Measurements from ENCODE around the gene IPP.
"Not testable (repeated sequence)": the region's sequence is repeated elsewhere in the genome, so short reads cannot be mapped to it uniquely, and the experiment has no call there.

The IPP gene

DNA sequence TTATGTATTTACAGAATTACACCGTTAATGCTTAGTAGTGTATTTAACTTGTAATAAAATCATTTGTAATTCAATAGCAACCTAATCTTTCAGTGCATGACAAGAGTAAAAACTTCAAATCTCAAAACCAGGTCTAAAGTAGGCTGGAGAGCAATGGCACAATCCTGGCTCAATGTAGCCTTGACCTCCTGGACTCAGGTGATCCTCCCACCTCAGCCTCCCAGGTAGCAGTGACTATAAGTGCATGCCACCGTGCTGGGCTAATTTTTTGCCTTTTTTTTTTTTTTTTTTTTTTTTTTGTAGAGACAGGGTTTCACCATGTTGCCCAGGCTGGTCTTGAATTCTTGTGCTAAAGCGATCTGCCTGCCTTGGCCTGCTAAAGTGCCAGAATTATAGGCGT, 11.3 kb downstream of the IPP start:
- no peak for DNase-seq

DNA sequence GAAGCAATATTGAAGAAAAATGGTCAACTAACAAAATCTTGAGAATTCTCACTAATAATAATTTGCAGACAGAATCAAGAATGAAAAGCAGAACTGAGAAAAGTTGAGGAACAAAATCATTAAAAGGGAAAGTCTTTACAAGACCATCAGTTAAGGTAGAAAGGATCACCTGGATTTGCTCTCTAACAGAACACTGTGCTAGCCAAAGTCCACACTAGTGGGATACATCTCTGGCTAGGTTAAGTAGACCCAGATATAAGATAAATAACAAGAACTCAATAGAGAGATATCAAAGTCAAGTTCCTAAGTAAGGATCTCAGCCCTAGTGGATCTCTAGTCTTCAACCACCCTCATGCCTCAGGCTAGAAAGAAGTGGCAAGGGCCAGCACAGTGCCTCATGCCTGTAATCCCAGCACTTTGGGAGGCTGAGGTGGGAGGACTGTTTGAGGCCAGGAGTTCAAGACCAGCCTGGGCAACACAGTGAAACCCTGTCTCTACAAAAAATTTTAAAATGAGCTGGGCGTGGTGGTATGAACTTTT, 19.6 kb downstream of the IPP start:
- DNase-seq = no peak

DNA sequence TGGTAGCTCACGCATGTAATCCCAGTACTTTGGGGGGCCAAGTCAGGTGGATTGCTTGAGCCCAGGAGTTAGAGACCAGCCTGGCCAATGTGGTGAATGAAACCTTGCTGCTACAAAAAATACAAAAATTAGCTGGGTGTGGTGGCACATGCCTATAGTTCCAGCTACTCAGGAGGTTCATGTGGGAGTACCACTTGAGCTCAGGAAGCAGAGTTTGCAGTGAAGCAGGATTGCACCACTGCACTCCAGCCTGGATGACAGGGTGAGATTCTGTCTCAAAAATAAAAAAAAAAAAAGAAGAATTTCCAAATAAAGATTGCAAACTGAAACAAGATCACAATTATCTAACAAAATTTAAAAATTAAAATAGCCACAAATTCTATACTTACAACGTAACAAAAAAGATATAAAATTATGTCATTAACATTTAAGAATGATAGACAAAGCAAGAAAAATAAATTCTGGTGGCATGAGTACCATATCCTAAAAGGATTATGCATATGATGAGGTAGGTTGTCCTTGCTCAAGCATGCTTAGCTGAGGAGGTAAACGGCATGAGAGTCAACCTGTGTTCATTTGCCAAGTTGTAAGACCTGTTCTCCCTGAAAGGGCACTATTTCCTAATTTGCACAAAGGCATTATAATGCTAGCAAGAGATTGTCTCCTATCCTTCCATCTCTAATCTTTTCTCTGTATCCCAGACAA, 20.2 kb downstream of the IPP start:
- DNase-seq = no peak

DNA sequence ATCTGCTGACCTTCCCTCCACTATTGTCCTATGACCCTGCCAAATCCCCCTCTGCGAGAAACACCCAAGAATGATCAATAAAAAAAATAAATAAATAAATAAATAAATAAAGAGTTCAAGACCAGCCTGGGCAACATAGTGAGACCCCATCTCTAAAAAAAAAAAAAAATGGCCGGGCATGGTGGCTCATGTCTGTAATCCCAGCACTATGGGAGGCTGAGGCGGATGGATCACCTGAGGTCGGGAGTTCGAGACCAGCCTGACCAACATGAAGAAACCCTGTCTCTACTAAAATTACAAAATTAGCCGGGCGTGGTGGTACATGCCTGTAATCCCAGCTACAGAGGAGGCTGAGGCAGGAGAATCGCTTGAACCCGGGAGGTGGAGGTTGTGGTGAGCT, 24.4 kb downstream of the IPP start:
- DNase-seq = not testable (repeated sequence)

DNA sequence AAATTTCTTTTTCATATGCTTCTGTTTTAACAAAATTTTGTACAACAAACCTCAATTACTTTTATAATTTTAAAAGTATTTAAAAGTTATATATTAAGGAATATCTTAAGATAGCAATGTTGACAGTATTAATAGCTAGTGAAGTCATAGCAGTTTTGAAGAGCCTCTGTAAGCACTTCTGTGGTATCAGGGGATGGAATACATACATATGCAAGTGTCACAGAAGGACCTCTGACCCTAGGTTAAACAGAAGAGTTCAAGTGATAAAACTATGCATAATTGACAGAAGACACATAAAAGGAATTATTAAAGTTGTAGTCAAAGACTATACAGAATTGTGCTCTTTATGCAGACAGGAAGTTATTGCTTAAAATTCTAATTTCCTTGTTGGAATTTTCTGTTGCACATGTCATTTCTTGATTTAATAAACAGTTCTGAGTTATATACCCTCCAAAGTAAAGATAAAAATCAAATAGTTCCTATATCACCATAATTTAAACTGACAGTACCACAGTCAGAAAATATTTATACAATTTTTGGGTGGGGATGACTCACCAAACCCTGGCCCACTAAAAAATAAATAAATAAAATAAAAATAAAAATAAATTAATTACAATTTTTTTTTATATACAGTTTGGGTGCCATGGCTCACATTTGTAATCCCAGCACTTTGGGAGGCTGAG, 27.1 kb downstream of the IPP start:
- DNase-seq = no peak

DNA sequence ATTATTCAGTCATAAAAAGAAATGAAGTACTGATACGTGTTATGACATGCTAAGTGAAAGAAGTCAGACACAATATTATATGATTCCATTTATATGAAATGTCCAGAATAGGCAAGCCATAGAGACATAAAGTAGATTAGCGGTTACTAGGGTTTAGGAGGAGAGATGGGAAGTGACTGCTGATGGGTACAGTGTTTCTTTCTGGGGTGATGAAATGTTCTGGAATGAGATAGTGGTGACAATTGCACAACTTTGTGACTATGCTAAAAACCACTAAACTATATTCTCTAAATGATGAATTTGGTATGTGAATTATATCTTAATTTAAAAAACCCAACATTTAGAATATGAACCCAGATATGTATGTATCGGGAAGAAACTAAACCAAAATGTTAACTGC, 27.6 kb downstream of the IPP start:
- no peak for DNase-seq

DNA sequence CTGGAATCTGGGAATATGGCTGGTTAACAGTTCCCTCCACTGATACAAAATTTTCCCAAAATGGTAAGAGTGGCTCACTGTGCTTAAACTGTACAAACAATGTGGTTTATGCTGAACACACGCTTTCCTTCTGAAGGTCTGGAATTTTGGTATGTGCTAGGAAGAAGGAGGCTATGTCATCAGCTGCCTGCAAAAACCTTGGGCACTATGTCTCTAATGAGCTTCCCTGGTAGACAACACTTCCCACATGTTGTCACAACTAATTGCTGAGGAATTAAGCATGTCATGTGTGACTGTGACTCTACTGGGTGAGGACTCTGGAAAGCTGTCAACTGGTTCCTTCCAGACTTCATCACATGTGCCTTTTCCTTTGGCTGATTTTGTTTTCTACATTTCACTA, 29.2 kb downstream of the IPP start:
- DNase-seq = no peak

DNA sequence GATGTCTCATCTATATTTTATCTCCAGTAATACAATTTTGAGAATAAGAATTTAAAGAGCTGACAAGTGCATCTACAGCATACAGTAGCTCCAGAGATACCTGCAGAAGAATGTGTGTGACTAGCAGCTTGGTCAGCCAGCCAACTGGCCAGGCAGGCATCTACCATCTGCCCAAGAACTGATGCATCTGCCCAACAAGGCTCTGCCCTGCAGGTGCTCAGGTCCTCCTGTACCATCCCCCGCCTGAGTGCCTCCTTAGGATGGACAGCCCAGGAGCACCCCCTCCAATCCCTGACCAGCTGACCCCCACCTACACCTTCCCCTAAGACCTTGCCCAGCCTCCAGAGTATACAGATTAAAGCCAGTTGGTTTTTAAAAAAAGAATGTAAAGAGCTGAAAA, 32.2 kb downstream of the IPP start:
- no peak for DNase-seq

DNA sequence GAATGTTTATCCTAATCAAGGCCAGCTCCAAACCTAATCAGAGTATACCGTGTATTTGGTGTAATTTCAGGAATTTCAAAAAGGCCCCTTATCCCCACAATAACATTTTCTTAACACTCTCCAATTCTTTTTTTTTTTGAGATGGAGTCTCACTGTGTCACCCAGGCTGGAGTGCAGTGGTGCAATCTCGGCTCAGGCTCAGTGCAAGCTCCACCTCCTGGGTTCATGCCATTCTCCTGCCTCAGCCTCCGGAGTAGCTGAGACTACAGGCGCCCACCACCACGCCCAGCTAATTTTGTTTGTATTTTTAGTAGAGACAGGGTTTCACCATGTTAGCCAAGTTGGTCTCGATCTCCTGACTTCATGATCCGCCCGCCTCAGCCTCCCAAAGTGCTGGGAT, 33.1 kb downstream of the IPP start:
- DNase-seq = not testable (repeated sequence)

DNA sequence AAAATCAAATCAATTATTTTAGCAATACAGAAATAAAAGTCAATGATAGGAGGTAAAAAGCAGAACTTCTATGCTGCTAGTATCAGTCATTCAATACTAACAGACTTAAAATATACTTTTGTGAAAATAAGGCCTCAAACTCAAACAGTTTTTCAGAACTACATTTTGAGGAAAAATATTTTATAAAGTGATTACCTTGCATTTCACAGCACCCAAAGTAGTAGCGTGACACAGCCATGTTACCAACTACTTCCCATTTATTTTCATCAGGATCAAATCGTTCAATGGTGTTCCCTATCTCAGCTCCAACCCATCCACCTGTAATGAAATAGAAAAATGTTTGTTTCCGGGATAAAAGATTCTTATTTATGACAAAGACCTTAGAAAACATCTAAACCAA, 33.8 kb downstream of the IPP start:
- DNase-seq = no peak

DNA sequence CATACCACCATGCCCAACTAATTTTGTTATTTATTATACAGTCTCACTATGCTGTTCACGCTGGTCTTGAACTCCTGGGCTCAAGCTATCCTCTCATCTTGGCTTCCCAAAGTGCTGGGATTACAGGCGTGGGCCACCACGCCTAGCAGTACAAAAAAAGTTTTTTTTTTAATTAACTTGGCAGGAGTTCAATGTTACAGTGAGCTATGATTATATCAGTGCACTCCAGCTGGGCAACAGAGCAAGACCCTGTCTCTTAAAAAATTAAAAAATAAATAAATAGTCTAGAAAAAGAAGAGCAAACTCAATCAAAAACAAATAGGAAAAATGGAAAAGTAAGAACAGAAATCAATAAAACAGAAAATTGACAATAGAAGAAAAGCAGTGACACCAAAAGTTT, 36.7 kb downstream of the IPP start:
- no peak for DNase-seq

DNA sequence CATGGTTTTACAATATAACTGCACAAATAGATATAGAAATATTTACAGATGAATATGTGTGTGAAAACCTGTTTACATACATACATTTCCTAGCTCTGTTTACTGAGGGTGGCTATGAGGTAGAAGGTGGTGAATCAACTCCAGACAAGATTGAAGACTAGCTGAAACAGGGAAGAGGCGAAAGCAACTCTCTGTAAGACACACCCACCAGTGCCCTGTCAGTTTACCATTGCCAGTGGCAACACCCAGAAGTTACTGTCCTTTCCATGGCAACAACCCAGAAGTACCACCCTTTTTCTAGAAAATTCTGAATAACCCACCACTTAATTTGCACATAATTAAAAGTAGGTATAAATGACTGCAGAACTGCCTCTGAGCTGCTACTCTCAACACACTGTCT, 45.8 kb downstream of the IPP start:
- no peak for DNase-seq

DNA sequence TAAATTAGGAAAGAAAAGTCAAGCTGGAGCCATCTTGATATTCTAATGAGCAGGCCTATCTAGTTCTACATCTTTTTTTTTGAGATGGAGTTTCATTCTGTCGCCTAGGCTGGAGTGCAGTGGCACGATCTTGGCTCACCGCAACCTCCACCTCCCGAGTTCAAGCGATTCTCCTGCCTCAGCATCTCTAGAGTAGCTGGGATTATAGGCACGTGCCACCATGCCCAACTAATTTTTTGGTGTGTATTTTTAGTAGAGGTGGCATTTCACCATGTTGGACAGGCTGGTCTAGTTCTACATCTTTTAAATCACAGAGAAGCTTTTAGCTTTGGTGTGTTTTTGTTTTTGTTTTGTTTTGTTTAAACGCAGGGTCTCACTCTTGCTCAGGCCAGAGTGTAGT, 55.6 kb downstream of the IPP start:
- no peak for DNase-seq

DNA sequence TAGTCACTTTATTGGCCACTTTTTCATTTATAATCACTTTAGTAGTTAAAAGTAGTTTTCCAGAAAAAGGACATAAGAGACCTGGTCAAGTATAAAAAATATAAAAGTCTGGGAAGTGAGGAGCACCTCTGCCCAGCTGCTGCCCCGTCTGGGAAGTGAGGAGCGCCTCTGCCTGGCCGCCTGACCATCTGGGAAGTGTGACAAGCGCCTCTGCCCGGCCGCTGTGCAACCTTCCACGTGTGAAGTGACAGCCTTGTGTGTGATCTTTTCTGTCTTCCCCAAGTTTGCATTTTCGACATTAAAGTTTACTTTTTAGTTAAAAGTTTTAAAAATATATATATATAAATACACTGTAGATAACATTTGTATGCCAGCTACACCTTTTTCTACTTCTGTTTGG, 56.6 kb downstream of the IPP start:
- DNase-seq = not testable (repeated sequence)

DNA sequence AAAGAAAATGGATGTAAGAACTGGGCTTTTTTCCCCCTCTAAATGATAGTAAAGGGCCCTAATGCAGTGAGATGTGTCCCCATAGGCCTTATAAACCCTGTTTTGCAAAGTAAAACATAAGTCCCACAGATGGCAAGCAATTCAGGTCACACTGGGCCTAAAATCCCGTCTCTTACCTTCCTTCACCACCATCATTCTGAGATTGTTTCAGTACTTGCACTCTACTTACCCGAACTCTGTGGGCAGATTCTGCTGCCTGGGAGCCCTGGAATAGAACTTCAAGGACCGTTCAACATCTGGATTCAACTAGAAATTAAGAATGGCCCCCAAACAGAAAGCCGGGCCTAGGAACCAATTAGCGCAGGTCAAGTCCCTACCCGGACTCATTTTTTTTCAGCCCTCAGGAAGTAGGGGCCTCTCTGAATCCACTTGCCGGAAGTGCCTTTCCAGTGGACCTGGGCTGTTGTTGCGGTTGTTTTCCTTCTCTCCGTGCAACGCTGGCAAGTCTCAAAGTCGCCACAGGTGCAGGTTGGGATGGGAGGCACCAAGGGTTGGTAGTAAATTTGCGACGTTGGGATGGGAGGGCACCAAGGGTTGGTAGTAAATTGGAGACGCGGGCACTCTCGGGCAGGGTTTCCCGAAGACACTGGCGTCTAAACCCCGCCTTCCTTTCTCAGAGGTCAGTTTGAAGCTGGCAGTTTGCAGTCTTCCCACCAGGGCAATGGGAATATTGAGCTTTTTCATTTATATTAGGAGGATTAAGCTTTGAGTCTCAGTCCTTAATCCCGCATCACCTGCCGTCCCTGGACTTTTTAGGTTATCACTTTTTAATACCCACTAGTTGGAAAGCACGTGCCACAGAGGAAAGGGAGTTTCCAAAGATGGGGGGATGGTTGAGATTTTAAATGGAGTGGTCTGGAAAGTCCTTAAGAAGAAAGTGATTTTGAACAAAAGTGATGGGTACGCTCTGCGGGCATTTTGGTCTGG, 62.4 kb downstream of the IPP start, which contains the start of gene TMEM69:
Gene TMEM69 (plus strand): TSS at position 428 of the 987 bp plus-strand sequence. CDS start 2,888 bp downstream, outside the sequence.
- DNase-seq = peak; percentile 65

DNA sequence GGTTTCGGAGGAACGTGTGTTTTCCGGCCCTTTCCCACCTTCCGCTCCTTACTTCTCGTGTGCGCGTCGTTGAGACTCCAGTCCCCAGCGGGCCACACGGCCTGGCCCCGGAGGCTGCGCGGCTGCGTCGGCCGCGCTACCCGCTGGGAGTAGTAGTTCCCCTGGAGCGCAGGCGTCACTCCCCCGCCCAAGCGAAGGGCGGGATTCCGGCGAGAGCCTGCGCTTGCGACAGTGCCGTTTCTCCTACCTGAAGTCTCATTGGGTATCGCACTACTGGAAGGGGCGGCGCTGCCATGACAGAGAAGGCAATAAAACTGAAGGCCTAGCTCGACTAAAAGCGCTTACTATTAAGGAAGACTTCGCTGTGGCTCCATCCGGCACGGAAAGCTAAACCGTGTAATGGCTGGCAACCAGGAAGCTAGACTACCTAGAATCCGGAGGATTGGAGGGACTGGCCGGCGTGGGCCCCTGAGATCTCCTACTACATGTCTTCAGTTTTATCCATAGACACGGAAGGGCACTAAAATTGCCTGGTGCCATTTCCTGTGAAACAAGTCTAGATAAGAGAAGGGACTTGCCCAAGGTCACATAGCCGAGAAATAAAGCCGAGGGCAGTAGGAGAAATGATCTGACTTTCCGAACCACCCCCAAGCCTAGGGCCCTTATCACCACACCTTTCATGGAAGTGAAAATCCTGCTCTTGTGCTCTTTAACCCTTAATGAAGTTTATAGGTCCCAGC, 63.3 kb downstream of the IPP start:
- DNase-seq = peak; percentile 95

DNA sequence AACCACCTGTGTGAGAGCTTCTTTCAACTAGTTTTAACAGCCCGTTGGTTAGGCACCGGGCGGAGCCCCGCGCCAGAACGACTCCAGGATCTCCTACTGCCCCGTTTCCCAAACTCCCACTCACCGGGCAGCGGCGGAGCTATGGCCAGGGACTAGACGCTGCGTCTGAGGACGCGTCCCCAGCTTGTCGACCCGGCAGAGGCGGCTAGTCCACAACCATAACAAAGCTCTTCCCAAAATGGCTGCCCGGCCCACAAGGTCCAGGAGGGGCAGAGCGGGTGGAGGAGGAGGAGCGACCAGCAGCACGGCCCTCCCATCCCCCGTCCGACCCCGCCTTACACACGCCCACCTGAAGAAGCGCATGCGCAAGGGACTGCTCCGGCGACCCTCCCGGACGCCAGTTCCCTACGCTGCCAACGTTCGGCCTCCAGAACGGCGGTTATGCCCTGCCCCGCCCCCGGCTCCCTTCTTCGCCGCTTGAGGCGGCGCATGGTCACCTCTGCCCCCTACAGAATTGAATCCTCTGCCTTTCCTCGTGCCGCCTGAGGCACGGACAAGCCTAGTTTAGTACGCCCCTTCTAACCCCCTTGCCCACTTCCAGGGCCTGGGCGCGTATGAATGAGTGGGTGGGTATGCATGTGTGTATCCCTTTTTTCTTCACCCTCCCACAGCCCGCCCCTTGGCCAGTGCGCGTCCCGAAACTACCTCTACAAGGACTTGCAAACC, 64.0 kb downstream of the IPP start, which contains the start of gene GPBP1L1:
Gene GPBP1L1 (minus strand): TSS at position 246 of the 726 bp plus-strand sequence. CDS start 27,446 bp downstream, outside the sequence.
- peak; percentile 96 for DNase-seq

DNA sequence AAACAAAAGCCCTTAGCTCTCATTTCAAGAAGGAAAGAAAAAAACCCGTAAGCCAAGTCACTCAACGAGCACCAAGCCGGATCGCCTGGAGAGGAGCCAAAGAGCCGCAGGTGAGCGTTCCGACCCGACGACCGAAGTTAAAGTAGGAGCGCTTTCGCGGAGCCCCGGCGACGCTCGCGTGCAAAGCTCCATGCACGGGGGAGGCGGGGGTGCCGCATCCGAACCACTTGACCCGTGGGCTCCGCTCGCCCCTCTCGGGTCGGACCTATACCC, 64.5 kb downstream of the IPP start:
- peak; percentile 47 for DNase-seq

DNA sequence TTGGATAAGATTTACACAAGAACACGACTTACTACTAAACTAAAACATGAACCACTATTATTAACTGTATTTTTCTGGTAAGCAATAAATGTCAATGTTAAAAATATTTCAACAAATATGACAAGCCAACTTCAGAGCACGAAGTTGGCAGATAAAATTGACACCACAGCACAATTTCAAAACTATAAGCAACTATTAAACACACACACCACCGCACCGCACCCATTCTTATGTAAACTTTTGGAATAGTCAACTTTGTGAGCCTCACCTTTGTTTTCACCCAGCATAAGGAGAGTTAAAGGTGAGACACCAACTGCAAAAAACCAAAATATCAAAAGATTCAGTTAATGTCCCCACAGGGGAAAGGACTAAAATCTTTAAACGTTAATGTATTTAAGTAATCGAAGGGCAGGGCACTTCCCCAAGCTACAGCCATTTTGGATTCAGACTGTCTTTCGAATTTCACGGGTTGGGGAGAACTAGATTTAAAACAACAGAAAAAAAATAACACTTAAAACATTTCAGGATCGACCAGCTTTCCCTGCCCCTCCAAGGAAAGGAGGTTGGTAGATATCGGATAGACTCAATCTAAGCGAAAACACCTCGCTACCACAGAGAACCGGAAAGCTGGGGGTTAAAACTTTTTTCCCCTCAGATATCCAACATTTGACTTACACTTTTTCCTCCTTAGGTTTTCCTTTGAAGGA, 65.0 kb downstream of the IPP start:
- no peak for DNase-seq

DNA sequence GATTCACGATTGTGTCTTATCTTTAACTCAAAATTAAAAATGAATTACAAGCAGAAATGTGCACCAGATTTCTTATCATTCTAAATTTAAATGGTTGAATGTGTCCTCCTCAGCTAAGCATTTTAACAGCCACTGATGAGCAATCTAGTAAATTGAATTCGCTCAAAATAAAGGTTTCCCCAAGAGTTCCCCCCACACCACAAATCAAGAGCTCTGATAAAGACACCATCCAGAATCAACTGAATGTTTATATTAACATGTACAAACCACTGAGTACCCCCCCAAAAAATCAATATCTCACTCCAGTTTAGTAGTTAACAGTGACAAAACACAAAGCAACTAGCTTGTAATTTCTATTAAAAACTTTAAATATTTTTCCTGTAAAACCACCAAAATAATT, 66.1 kb downstream of the IPP start:
- DNase-seq = no peak

DNA sequence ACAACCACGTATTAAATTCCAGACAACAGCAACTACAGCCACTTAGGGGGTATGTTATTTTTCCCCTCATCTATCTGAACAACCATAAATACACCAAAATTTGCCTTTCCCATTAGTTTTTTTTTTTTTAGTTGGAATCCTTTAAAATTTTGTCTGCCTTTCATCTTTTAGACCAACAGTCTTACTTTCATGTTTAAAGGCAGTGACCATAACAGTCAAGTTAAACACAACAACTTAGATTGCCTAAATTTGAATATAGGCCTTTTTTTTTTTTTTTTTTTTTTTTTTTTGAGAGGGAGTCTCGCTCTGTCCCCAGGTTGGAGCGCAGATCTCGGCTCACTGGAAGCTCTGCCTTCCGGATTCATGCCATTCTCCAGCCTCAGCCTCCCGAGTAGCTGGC, 67.5 kb downstream of the IPP start:
- no peak for DNase-seq

All from activated CD4-positive, alpha-beta T cell treated with anti-CD3 and anti-CD28 coated beads for 1 hour (primary cell).